HG03439 (cell line): ENCODE measurements around the gene SF1.

Experiments used
- ATAC-seq: cut with Tn5 transposase; IDR thresholded peaks from one replicate; pipeline ENCODE4 v1.9.1; 2021; ENCODE audit warnings: mild to moderate bottlenecking, moderate library complexity; ENCODE audit not compliant: unreplicated experiment

The SF1 gene

GRCh38 chr11:64762674-64763525 is 15.4 kb downstream of the SF1 start:
- no peak for ATAC-seq

GRCh38 chr11:64762277-64762673 is 16.1 kb downstream of the SF1 start:
- ATAC-seq, result no peak

GRCh38 chr11:64760759-64761420 is 17.5 kb downstream of the SF1 start:
- no peak for ATAC-seq

GRCh38 chr11:64759722-64760719 is 18.3 kb downstream of the SF1 start, which contains the start of gene PYGM:
PYGM (minus strand) TSS chr11:64759974; CDS start chr11:64759898, 76 bp downstream.
- ATAC-seq, result no peak

- no peak for ATAC-seq
Observed at GRCh38 chr11:64759131-64759721, 19.1 kb downstream of the SF1 start.

- ATAC-seq, result no peak
Observed at GRCh38 chr11:64758330-64759079, 19.8 kb downstream of the SF1 start.

GRCh38 chr11:64757549-64758329 is 20.6 kb downstream of the SF1 start:
- no peak for ATAC-seq

GRCh38 chr11:64755681-64756361 is 22.5 kb downstream of the SF1 start:
- no peak for ATAC-seq

GRCh38 chr11:64754919-64755662 is 23.3 kb downstream of the SF1 start:
- ATAC-seq, result no peak

- no peak for ATAC-seq
Observed at GRCh38 chr11:64754124-64754918, 24.0 kb downstream of the SF1 start.

- no peak for ATAC-seq
Observed at GRCh38 chr11:64753380-64754123, 24.8 kb downstream of the SF1 start.

- no peak for ATAC-seq
Observed at GRCh38 chr11:64753019-64753379, 25.3 kb downstream of the SF1 start.

- ATAC-seq, result no peak
Observed at GRCh38 chr11:64752175-64752970, 26.0 kb downstream of the SF1 start.

GRCh38 chr11:64751580-64751979 is 26.8 kb downstream of the SF1 start:
- no peak for ATAC-seq

- no peak for ATAC-seq
Observed at GRCh38 chr11:64751136-64751535, 27.2 kb downstream of the SF1 start.
